Lung (tissue), 12 donors: ENCODE results near the gene DDX18. TPM values are rescaled to one million over a fixed set of nuclear protein-coding genes. Genes with fewer than 3 reads are reported as not detected.

Source experiments
- ATAC-seq: fragments of 200-7000 bp; cut with Tn5 transposase; one replicate; pipeline ENCODE4 v1.9.1; 2020; ENCODE audit warnings: moderate number of reproducible peaks; ENCODE audit not compliant: insufficient read depth, low FRiP score
- DNase-seq, 3 donors: peaks; one replicate each; pipeline ENCODE4 v3.0.0-alpha.2; 2013 to 2017
- H3K27ac ChIP-seq, 2 donors: one replicate each; pipeline ENCODE4 v1.5.1; 2013; ENCODE audit warnings: mild to moderate bottlenecking in 2 of 2, moderate library complexity in 2 of 2, control low read depth in 1 of 2, inconsistent platforms in 1 of 2, low read depth in 1 of 2, low read length in 1 of 2
- H3K27me3 ChIP-seq, 3 donors: one replicate each; pipeline ENCODE4 v1.5.1; 2013; ENCODE audit warnings: low read length in 2 of 3; ENCODE audit not compliant: control insufficient read depth in 3 of 3, insufficient read depth in 3 of 3
- H3K36me3 ChIP-seq, 4 donors: one replicate each; pipeline ENCODE4 v1.5.1; 2013; ENCODE audit warnings: low read length in 4 of 4, mild to moderate bottlenecking in 1 of 4, moderate library complexity in 1 of 4; ENCODE audit not compliant: control insufficient read depth in 4 of 4, insufficient read depth in 4 of 4
- H3K4me1 ChIP-seq, 5 donors: one replicate each; pipeline ENCODE4 v1.5.1; 2013; ENCODE audit warnings: low read length in 5 of 5, mild to moderate bottlenecking in 2 of 5, moderate library complexity in 1 of 5; ENCODE audit not compliant: control insufficient read depth in 5 of 5, insufficient read depth in 5 of 5
- H3K4me3 ChIP-seq: one replicate; pipeline ENCODE4 v1.5.1; 2013; ENCODE audit warnings: mild to moderate bottlenecking, control low read depth, moderate library complexity
- H3K9ac ChIP-seq, 2 donors: one replicate each; pipeline ENCODE4 v1.5.1; 2013; ENCODE audit warnings: low read length in 2 of 2, control low read depth in 1 of 2; ENCODE audit not compliant: insufficient read depth in 1 of 2
- H3K9me3 ChIP-seq, 4 donors: one replicate each; pipeline ENCODE4 v1.5.1; 2013; ENCODE audit warnings: low read length in 3 of 4, mild to moderate bottlenecking in 1 of 4, moderate library complexity in 1 of 4; ENCODE audit not compliant: control insufficient read depth in 4 of 4, insufficient read depth in 3 of 4
- CTCF ChIP-seq: IDR thresholded peaks from 2 replicates; pipeline ENCODE4 v1.5.1; 2012; ENCODE audit warnings: mild to moderate bottlenecking; ENCODE audit errors: control extremely low read depth, extremely low read depth
- WGBS, 2 donors: extraction: QIAGEN DNeasy Blood & Tissue Kit; methylation state at CpG; one replicate each; pipeline ENCODE4 v1.1.7; 2013; 5-methylcytosine and 5-hydroxymethylcytosine counted together
- polyA plus RNA-seq, 2 donors: library from polyadenylated mRNA; stranded (reverse); fragments of 200-250 nt; gene quantifications; one replicate each; pipeline ENCODE4 v1.2.1, GENCODE V29; 2013
- total RNA-seq, 2 donors: library from RNA; depleted of rRNA in 1 of 2; stranded (reverse); fragments of >200 nt in 1 of 2; gene quantifications; one replicate each; pipeline ENCODE4 v1.2.1, GENCODE V29; 2014 to 2021
- donor health status: control.
- donor health status: control.
- donor health status: Bipolar disorder and iron deficiency.
- donor health status: healthy.
- donor health status: DM: yes; HTN: yes; CAD: no.

DDX18 gene
- total and polyA plus RNA-seq, 4 donors, result 26.9 to 60.0 (median 39.7) TPM

GRCh38 chr2:117858336-117858735 is 43.8 kb downstream of the DDX18 start:
- 66 to 74% methylated on average over 17 of the region's 17 CpGs for WGBS, 2 donors
- ATAC-seq (no peak), DNase-seq (no peak)
- Histone ChIP-seq H3K36me3 (no peaks in the 10 kb centered on the region), H3K4me1 (peaks cover 0 to 3% (median 0%) of the 10 kb centered on the region in 5 donors), H3K4me3 (no peak overlapping the region), H3K9me3 (peaks cover 0 to 19% (median 0%) of the 10 kb centered on the region in 4 donors), H3K27ac (no peak overlapping the region), H3K9ac (no peak overlapping the region), H3K27me3 (peaks cover 0 to 14% (median 2%) of the 10 kb centered on the region in 3 donors)
- TF ChIP-seq CTCF, result no peak

GRCh38 chr2:117858892-117859531 is 44.5 kb downstream of the DDX18 start:
- 56 to 66% methylated on average over 41 of the region's 41 CpGs for WGBS, 2 donors
- Histone ChIP-seq H3K36me3 (no peaks in the 10 kb centered on the region), H3K4me1 (peaks cover 0 to 3% (median 0%) of the 10 kb centered on the region in 5 donors), H3K9me3 (peaks cover 0 to 19% (median 0%) of the 10 kb centered on the region in 4 donors), H3K4me3 (peak overlapping the region; percentile 2), H3K27me3 (peaks cover 0 to 14% (median 2%) of the 10 kb centered on the region in 3 donors), H3K9ac (no peak overlapping the region), H3K27ac (no peak overlapping the region)
- TF ChIP-seq CTCF, result no peak
- DNase-seq, result no peak
- ATAC-seq, result no peak

- H3K27ac ChIP-seq, result no peak overlapping the region
- ATAC-seq (no peak), DNase-seq (no peak)
- WGBS, 2 donors, result 73 to 74% methylated on average over 44 of the region's 44 CpGs
- peaks cover 0 to 19% (median 0%) of the 10 kb centered on the region in 4 donors for H3K9me3 ChIP-seq
- no peak for TF ChIP-seq CTCF
- no peak overlapping the region for H3K4me3 ChIP-seq
- H3K27me3 ChIP-seq, result peaks cover 0 to 12% (median 0%) of the 10 kb centered on the region in 3 donors
- H3K9ac ChIP-seq, result no peak overlapping the region
- H3K4me1 ChIP-seq, result peaks cover 0 to 3% (median 0%) of the 10 kb centered on the region in 5 donors
- no peaks in the 10 kb centered on the region for H3K36me3 ChIP-seq
Measured at GRCh38 chr2:117859532-117859911, 45.0 kb downstream of the DDX18 start.
